Astrocyte of the spinal cord (primary cell): ENCODE results near the gene AATF.

Experiments used
- DNase-seq: peaks from one replicate; pipeline ENCODE4 v3.0.0; 2011; ENCODE audit warnings: low read depth, low spot score
- H3K4me3 ChIP-seq: 2 replicates; pipeline ENCODE4 v1.5.1; 2011; ENCODE audit warnings: low read depth, mild to moderate bottlenecking, low read length, moderate library complexity
- in situ Hi-C: cut with HindIII; loops from 2 replicates; pipeline ENCODE4 v1.10.0; 2017; ENCODE audit warnings: low sequenced_read_pairs
- TF ChIP-seq, protein P1 (sequence below): IDR thresholded peaks from 2 replicates; pipeline ENCODE4 v1.5.1; 2012; ENCODE audit warnings: low read depth, mild to moderate bottlenecking, low read length, inconsistent platforms

Gene AATF, protein sequence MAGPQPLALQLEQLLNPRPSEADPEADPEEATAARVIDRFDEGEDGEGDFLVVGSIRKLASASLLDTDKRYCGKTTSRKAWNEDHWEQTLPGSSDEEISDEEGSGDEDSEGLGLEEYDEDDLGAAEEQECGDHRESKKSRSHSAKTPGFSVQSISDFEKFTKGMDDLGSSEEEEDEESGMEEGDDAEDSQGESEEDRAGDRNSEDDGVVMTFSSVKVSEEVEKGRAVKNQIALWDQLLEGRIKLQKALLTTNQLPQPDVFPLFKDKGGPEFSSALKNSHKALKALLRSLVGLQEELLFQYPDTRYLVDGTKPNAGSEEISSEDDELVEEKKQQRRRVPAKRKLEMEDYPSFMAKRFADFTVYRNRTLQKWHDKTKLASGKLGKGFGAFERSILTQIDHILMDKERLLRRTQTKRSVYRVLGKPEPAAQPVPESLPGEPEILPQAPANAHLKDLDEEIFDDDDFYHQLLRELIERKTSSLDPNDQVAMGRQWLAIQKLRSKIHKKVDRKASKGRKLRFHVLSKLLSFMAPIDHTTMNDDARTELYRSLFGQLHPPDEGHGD

DNA sequence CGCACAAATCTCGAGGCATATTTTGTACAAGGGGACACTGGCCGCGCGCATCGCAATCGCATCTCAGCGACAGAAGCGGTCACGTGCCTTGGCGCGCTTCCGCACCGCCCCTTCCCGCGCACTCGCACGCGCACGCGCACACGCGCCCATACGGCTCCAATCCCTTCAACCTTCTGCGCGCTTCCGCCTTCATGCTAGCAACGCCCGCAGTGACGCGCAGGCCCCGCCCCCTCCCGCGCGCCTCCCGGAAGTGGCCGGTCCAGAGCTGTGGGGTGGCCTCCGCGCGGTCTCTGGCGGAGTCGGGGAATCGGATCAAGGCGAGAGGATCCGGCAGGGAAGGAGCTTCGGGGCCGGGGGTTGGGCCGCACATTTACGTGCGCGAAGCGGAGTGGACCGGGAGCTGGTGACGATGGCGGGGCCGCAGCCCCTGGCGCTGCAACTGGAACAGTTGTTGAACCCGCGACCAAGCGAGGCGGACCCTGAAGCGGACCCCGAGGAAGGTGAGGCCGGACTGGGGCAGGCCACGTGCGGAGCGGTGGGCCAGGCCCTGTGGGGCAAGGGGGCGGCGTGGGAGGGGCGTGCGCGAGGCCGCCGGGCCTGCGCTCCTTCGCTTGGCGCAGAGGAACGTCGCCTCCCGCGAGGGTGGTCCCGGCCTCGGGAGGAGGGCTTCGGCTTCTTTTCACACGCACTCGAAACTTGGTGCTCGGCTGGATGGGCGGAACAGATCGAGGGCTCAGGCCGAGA is at the start of gene AATF:
TSS of gene AATF (plus strand) at position 238 of the 744 bp plus-strand sequence. CDS start at position 410, 172 bp downstream.
- peak within 1 kb of the TSS; percentile 68 for H3K4me3 ChIP-seq

DNA sequence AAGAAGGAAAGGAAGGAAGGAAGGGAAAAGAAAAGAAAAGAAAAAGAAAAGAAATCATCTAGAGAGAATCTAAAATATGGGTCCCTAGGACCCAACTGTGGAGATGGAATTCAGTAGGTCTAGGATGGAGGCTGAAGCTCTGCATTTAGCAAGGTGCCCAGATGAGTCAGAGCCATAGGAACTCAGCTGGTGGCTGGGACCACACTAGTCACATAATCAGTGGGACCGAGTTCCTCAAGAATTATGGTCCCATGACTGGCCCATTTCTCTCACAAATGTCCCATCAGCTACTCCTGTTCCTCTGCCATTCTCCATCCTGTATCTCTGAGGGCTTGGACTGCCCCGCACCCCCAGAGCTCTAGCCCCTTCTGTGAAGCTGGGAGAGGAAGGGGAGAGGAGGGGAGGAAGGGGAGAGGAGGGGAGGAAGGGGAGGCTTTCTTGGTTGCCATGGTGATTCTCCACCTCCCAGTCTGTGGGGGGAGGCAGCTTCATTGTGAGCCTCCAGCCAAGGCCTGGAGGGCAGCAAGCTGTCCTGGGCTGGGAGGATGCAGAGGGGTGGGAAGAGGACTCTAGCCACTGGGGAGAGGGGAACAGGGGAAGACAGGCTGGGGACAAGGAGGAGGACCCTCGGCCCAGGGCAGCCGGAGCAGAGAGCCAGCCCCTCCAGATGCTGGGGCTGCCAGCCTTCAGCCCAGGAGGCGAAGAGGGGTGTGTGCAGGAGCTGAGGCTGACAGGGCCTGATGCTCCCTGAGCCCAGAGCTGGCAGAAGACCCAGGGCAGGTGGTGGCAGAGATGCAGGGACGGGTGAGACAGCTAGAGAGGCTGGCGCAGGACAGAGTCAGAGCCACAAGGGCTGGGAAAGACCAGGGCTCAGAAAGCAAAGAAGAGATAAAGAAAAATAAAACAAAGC is 49.2 kb upstream of the AATF start:
- in situ Hi-C loops, result no loop called here
- no peak overlapping the region for H3K4me3 ChIP-seq
- TF ChIP-seq, protein P1, sequence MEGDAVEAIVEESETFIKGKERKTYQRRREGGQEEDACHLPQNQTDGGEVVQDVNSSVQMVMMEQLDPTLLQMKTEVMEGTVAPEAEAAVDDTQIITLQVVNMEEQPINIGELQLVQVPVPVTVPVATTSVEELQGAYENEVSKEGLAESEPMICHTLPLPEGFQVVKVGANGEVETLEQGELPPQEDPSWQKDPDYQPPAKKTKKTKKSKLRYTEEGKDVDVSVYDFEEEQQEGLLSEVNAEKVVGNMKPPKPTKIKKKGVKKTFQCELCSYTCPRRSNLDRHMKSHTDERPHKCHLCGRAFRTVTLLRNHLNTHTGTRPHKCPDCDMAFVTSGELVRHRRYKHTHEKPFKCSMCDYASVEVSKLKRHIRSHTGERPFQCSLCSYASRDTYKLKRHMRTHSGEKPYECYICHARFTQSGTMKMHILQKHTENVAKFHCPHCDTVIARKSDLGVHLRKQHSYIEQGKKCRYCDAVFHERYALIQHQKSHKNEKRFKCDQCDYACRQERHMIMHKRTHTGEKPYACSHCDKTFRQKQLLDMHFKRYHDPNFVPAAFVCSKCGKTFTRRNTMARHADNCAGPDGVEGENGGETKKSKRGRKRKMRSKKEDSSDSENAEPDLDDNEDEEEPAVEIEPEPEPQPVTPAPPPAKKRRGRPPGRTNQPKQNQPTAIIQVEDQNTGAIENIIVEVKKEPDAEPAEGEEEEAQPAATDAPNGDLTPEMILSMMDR, result no peak
- DNase-seq, result no peak

More for the DNA sequence above, at the start of gene AATF:
- TF ChIP-seq, protein P1, result no peak
- peak; percentile 96 for DNase-seq
- in situ Hi-C loops, result no loop called here

DNA sequence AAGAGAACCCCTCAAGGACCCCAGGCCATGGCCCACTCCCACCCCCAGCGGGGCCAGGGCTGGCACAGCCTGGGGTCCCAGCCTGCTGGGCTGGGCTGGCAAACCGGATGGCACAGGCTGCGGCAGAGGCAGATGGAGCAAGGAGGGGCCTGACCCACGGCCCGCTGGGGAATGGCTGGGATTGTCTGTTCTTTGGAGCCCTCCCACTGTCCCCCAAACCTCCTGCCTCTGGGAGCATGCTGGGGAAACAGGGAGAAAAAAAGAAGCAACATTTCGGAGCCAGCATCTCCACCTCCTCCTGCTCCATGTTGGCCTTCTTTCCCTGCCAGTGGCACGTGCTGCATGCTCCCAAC is 48.6 kb upstream of the AATF start:
- in situ Hi-C loops, result no loop called here
- H3K4me3 ChIP-seq, result no peak overlapping the region
- DNase-seq, result no peak
- TF ChIP-seq, protein P1, result no peak

DNA sequence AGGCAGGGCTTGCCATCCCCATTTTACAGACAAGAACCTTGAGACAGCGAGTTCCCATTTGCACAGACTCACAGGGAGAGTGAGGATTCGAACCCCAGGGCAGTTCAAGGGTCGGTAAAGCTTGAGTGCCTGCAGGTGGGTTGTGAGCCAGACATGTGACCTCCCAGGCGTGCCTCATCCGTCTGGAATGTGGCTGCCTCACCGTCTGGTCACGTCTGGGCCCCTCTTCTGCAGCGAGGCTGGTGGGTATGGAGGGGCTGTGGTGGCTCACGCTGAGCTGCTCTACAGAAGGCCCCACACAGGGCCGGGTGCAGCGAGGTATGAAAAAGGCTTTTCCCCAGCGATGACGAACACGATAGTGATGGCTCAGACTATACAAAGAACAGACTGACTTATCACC is 47.2 kb upstream of the AATF start:
- TF ChIP-seq, protein P1, result no peak
- no peak overlapping the region for H3K4me3 ChIP-seq
- in situ Hi-C loops, result no loop called here
- peak; percentile 76 for DNase-seq

DNA sequence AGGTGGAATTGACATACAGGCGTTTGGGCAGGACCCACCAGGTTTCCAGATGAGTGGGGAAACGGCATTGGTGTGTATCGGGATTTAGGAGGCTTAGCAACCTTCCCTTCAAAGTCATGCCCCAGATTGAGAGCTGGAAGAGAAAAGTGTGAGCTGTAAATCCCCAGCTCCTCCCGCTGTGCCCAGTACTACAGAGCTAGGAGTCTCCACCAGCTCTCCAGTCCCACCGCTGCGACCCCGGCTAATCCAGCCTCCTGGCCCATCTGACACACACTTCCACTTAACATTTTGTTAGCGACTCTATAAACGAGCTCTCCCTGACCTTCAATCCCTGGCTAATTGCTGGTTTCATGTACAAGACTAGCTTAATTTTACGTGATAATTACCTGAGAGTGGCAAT is 41.3 kb upstream of the AATF start:
- TF ChIP-seq, protein P1, result no peak
- no peak for DNase-seq
- in situ Hi-C loops, result no loop called here
- no peak overlapping the region for H3K4me3 ChIP-seq

DNA sequence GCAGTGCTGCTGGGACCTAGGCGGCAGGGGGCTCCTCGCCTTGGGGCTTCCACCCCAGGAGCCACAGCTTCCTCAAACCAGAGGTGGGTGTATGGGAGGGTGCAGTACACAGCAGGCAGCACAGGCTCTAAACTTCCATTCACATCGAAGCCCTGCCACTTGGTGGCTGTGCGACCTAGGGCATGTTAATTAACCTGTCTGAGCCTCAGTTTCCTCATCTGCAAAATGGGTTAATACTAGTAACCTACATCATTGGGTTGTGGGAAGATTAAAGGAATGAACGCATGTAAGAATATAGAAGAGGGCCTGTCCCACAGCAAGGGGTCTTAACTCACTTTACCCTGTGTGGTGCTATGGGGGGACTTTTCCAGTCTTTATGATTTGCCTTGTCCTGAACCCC is 38.2 kb upstream of the AATF start:
- DNase-seq, result no peak
- in situ Hi-C loops, result no loop called here
- TF ChIP-seq, protein P1, result no peak
- H3K4me3 ChIP-seq, result no peak overlapping the region
